Activated T-helper 1 cell treated with anti-CD3 and anti-CD28 coated beads, Interleukin-12 subunit alpha, Interleukin-12 subunit beta, Interleukin-2, Interleukin-4 antibody, amounts not matched to agents 30 ng/mL and 10 ng/mL and 1 ng/mL, durations not matched to agents 14 hours and 24 hours and 36 hours (primary cell): Measurements from ENCODE around the gene PCDHGA1. TPM values are rescaled to one million over a fixed set of nuclear protein-coding genes. Genes with fewer than 3 reads are reported as not detected.

Experiments used
- DNase-seq: peaks from one replicate; pipeline ENCODE4 v3.0.0; 2021; ENCODE audit warnings: low spot score
- H3K27ac Mint-ChIP-seq: one replicate; pipeline ENCODE4 v1.8.0; 2021; ENCODE audit warnings: mild to moderate bottlenecking, mixed read lengths
- H3K27me3 Mint-ChIP-seq: one replicate; pipeline ENCODE4 v1.8.0; 2022; ENCODE audit warnings: mild to moderate bottlenecking, moderate library complexity, mixed read lengths; ENCODE audit not compliant: insufficient read depth
- H3K36me3 Mint-ChIP-seq: one replicate; pipeline ENCODE4 v1.8.0; 2021; ENCODE audit warnings: low read depth, mixed read lengths
- H3K4me1 Mint-ChIP-seq: one replicate; pipeline ENCODE4 v1.8.0; 2021; ENCODE audit warnings: low read depth, mixed read lengths
- H3K4me3 Mint-ChIP-seq: one replicate; pipeline ENCODE4 v1.8.0; 2021; ENCODE audit warnings: mild to moderate bottlenecking, moderate library complexity, mixed read lengths
- H3K9me3 Mint-ChIP-seq: one replicate; pipeline ENCODE4 v1.8.0; 2021; ENCODE audit warnings: mixed read lengths
- intact Hi-C: fragments of 100-400 bp; cut with micrococcal nuclease; formaldehyde crosslinking; loops from one replicate; pipeline ENCODE4 v1.15.1; 2024
- total RNA-seq: library from RNA; stranded (reverse); gene quantifications from 2 replicates; pipeline ENCODE4 v1.2.3, GENCODE V29; 2022

The PCDHGA1 gene
- total RNA-seq, 1 donor from 2014 or later: 0.10 TPM

GRCh38 chr5:141560151-141560550 lies 229.8 kb downstream of the PCDHGA1 start:
- Mint-ChIP-seq H3K27ac (no peak overlapping the region), H3K4me3 (no peak overlapping the region), H3K27me3 (no peaks in the 10 kb centered on the region), H3K4me1 (peaks cover 37% of the 10 kb centered on the region), H3K36me3 (peaks cover 33% of the 10 kb centered on the region), H3K9me3 (no peaks in the 10 kb centered on the region)
- intact Hi-C loops: no loop called here
- no peak for DNase-seq

- DNase-seq: no peak
- intact Hi-C loops: no loop called here
- no peaks in the 10 kb centered on the region for H3K9me3 Mint-ChIP-seq
- H3K4me3 Mint-ChIP-seq: no peak overlapping the region
- H3K27me3 Mint-ChIP-seq: no peaks in the 10 kb centered on the region
- no peak overlapping the region for H3K27ac Mint-ChIP-seq
- peaks cover 38% of the 10 kb centered on the region for H3K36me3 Mint-ChIP-seq
- H3K4me1 Mint-ChIP-seq: peaks cover 37% of the 10 kb centered on the region
Observed at GRCh38 chr5:141560725-141561483, 230.6 kb downstream of the PCDHGA1 start.

Other genes with a start within 250 kb of the PCDHGA1 start
- not detected in 2 replicates for gene PCDHB2, start 235.9 kb upstream of the PCDHGA1 start, total RNA-seq
- gene PCDHB3, start 230.0 kb upstream of the PCDHGA1 start, total RNA-seq: not detected in 2 replicates
- not detected in 2 replicates for gene PCDHB4, start 208.7 kb upstream of the PCDHGA1 start, total RNA-seq
- not detected in 2 replicates for gene PCDHB5, start 195.3 kb upstream of the PCDHGA1 start, total RNA-seq
- not detected in 2 replicates for gene PCDHB6, start 180.5 kb upstream of the PCDHGA1 start, total RNA-seq
- not detected in 2 replicates for gene PCDHB7, start 157.9 kb upstream of the PCDHGA1 start, total RNA-seq
- gene PCDHB8, start 152.7 kb upstream of the PCDHGA1 start, total RNA-seq: not detected in 2 replicates
- gene PCDHB16, start 148.1 kb upstream of the PCDHGA1 start, total RNA-seq: not detected in 2 replicates
- not detected in 2 replicates for gene PCDHB9, start 143.4 kb upstream of the PCDHGA1 start, total RNA-seq
- not detected in 2 replicates for gene PCDHB10, start 138.2 kb upstream of the PCDHGA1 start, total RNA-seq
- not detected in 2 replicates for gene PCDHB11, start 130.9 kb upstream of the PCDHGA1 start, total RNA-seq
- not detected in 2 replicates for gene PCDHB12, start 121.8 kb upstream of the PCDHGA1 start, total RNA-seq
- gene PCDHB13, start 116.6 kb upstream of the PCDHGA1 start, total RNA-seq: not detected in 2 replicates
- gene PCDHB14, start 107.2 kb upstream of the PCDHGA1 start, total RNA-seq: not detected in 2 replicates
- not detected in 2 replicates for gene PCDHB15, start 85.1 kb upstream of the PCDHGA1 start, total RNA-seq
- 0.20 and 0.57 TPM in 2 replicates for gene SLC25A2, start 26.5 kb upstream of the PCDHGA1 start, total RNA-seq
- 71.6 and 73.7 TPM in 2 replicates for gene TAF7, start 9.7 kb upstream of the PCDHGA1 start, total RNA-seq
- gene PCDHGA2, start 8.2 kb downstream of the PCDHGA1 start, total RNA-seq: 0.08 and 0.17 TPM in 2 replicates
- gene PCDHGA3, start 13.3 kb downstream of the PCDHGA1 start, total RNA-seq: 0.10 TPM in 1 of 2 replicates, not detected in the other
- gene PCDHGB1, start 19.6 kb downstream of the PCDHGA1 start, total RNA-seq: 0.18 and 0.32 TPM in 2 replicates
- gene PCDHGA4, start 24.5 kb downstream of the PCDHGA1 start, total RNA-seq: 0.21 and 0.44 TPM in 2 replicates
- 0.47 and 0.93 TPM in 2 replicates for gene PCDHGB2, start 29.5 kb downstream of the PCDHGA1 start, total RNA-seq
- 0.24 and 0.31 TPM in 2 replicates for gene PCDHGA5, start 33.6 kb downstream of the PCDHGA1 start, total RNA-seq
- 0.47 and 0.66 TPM in 2 replicates for gene PCDHGB3, start 39.7 kb downstream of the PCDHGA1 start, total RNA-seq
- 0.16 and 0.42 TPM in 2 replicates for gene PCDHGA6, start 43.4 kb downstream of the PCDHGA1 start, total RNA-seq
- gene PCDHGA7, start 52.2 kb downstream of the PCDHGA1 start, total RNA-seq: 0.16 and 0.22 TPM in 2 replicates
- gene PCDHGB4, start 57.2 kb downstream of the PCDHGA1 start, total RNA-seq: 0.18 and 0.27 TPM in 2 replicates
- gene PCDHGA8, start 62.1 kb downstream of the PCDHGA1 start, total RNA-seq: 0.03 TPM in 1 of 2 replicates, not detected in the other
- 0.56 and 0.83 TPM in 2 replicates for gene PCDHGB5, start 67.4 kb downstream of the PCDHGA1 start, total RNA-seq
- gene PCDHGA9, start 72.3 kb downstream of the PCDHGA1 start, total RNA-seq: 0.21 and 0.39 TPM in 2 replicates
- 0.12 and 0.18 TPM in 2 replicates for gene PCDHGB6, start 77.5 kb downstream of the PCDHGA1 start, total RNA-seq
- 0.10 and 0.13 TPM in 2 replicates for gene PCDHGA10, start 82.5 kb downstream of the PCDHGA1 start, total RNA-seq
- 0.13 TPM in 1 of 2 replicates, not detected in the other for gene PCDHGB7, start 87.2 kb downstream of the PCDHGA1 start, total RNA-seq
- gene PCDHGA11, start 90.5 kb downstream of the PCDHGA1 start, total RNA-seq: 0.16 and 0.24 TPM in 2 replicates
- gene PCDHGA12, start 100.0 kb downstream of the PCDHGA1 start, total RNA-seq: 0.18 TPM in 1 of 2 replicates, not detected in the other
- gene PCDHGC3, start 145.5 kb downstream of the PCDHGA1 start, total RNA-seq: 0.31 and 0.32 TPM in 2 replicates
- not detected in 2 replicates for gene PCDHGC4, start 154.5 kb downstream of the PCDHGA1 start, total RNA-seq
- not detected in 2 replicates for gene PCDHGC5, start 158.6 kb downstream of the PCDHGA1 start, total RNA-seq